ENCODE results near the gene ALOX5. TPM values are rescaled to one million over a fixed set of nuclear protein-coding genes. Genes with fewer than 3 reads are reported as not detected.

The ALOX5 gene
- total RNA-seq, 4 donors from 2014 or later = 27.8 to 127 (median 39.9) TPM

DNA sequence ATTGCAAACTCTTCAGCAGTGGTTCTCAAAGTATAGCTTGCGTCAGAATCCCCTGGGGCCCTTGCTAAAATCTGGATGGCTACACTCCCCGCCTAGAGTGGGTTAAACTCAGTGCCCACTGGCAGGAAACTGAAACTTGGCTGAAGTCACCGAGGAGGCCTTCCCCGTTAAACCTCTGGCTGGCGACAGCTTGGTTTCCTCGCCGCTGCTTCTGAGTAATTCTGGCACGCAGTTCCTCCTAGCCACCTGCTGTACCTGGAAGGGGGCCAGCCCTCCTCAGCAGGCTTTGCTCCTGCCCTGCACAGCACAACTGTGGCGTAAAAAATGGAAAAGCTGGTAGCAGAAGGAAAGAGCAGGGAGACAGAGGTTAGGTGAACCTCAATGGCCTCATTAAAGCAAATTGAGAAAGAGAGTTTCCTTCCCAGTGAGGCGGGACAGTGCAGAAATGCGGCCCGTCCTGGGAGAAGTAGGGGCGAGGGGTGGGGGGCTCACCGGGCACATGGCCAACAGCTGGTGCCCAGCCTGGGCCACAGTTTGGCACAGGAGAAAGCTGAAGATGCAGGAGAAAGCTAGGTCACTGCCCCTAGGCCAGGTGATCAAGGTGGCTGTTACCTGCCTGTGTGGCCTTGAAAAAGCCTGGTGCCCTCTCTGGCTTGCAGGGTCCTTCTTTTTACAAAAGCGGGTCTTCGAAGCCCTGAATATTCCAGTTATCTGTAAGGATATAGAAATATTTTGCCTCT, 46.6 kb downstream of the ALOX5 start:
- Histone ChIP-seq H3K9me3 (no peaks in the 10 kb centered on the region), H3K4me1 (peaks cover 0 to 37% (median 11%) of the 10 kb centered on the region in 4 donors), H3K27me3 (no peaks in the 10 kb centered on the region), H3K36me3 (no peaks in the 10 kb centered on the region), H3K27ac (peak overlapping the region in 3 of 4 donors; percentile 72 to 87 (median 84)), H3K4me3 (peak overlapping the region in 1 of 4 donors; percentile 0)
- WGBS, 2 donors = 44 to 51% methylated on average over 16 of the region's 16 CpGs
- TF ChIP-seq, protein P1, sequence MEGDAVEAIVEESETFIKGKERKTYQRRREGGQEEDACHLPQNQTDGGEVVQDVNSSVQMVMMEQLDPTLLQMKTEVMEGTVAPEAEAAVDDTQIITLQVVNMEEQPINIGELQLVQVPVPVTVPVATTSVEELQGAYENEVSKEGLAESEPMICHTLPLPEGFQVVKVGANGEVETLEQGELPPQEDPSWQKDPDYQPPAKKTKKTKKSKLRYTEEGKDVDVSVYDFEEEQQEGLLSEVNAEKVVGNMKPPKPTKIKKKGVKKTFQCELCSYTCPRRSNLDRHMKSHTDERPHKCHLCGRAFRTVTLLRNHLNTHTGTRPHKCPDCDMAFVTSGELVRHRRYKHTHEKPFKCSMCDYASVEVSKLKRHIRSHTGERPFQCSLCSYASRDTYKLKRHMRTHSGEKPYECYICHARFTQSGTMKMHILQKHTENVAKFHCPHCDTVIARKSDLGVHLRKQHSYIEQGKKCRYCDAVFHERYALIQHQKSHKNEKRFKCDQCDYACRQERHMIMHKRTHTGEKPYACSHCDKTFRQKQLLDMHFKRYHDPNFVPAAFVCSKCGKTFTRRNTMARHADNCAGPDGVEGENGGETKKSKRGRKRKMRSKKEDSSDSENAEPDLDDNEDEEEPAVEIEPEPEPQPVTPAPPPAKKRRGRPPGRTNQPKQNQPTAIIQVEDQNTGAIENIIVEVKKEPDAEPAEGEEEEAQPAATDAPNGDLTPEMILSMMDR (IDR thresholded peaks at IDR 0.05) = no peak
- TF ChIP-seq EP300 (IDR thresholded peaks at IDR 0.05) = peak in 1 of 2 donors; percentile 46
- TF ChIP-seq POLR2A (IDR thresholded peaks at IDR 0.05) = no peak
- DNase-seq (ENCODE audit: low spot score in 2 of 2) = peak; percentile 37 to 38

DNA sequence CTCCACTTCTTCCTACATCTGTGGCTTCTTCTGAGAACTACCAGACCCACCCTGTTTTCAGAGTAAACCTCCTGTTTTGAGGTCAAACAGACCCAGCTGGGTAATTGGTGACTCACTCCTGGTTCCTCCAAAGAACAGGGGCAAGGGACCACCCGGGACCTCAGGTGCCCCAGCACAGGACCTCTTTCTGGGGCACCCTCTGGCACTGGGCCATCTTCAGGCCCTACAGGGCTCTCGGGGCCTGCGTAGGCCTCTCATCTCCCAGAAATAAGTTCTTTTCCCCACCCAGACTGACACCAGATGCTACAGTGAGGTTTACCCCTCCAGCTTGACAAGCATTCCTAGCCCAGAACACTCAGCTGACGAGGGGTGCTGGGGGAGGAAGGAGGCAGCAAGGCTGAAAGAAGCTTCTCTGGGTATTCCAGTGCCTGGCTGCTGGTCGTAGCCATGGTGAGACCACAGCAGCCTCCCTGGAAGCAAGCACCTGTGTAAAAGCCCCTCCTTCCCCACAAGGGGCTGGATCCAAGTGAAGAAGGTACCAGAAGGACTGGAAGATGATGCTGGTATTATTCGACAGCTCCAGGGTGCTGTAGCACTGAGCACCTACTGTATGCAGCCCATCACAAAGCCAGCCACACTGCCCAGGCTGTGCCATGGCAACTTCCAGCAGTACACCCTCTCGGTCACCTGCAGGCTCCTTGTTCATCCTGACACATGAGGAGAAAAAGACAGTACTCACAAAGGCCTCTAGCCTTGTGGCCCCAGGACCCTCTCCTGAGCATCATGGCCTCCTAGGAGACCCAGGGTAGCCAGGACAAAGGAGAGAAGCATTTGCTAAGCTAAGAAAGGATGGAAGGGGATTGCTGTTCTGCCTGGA, 47.4 kb downstream of the ALOX5 start:
- Histone ChIP-seq H3K36me3 (no peaks in the 10 kb centered on the region), H3K27ac (peak overlapping the region in 3 of 4 donors; percentile 65 to 87 (median 72)), H3K9me3 (no peaks in the 10 kb centered on the region), H3K4me1 (peaks cover 0 to 45% (median 11%) of the 10 kb centered on the region in 4 donors), H3K4me3 (no peak overlapping the region), H3K27me3 (no peaks in the 10 kb centered on the region)
- 73 to 85% methylated on average over 6 to 7 of the region's 7 CpGs for WGBS, 2 donors
- no peak for DNase-seq (ENCODE audit: low spot score in 2 of 2)
- TF ChIP-seq, protein P1 (IDR thresholded peaks at IDR 0.05) = no peak
- TF ChIP-seq POLR2A (IDR thresholded peaks at IDR 0.05) (no peak), EP300 (IDR thresholded peaks at IDR 0.05) (no peak)

DNA sequence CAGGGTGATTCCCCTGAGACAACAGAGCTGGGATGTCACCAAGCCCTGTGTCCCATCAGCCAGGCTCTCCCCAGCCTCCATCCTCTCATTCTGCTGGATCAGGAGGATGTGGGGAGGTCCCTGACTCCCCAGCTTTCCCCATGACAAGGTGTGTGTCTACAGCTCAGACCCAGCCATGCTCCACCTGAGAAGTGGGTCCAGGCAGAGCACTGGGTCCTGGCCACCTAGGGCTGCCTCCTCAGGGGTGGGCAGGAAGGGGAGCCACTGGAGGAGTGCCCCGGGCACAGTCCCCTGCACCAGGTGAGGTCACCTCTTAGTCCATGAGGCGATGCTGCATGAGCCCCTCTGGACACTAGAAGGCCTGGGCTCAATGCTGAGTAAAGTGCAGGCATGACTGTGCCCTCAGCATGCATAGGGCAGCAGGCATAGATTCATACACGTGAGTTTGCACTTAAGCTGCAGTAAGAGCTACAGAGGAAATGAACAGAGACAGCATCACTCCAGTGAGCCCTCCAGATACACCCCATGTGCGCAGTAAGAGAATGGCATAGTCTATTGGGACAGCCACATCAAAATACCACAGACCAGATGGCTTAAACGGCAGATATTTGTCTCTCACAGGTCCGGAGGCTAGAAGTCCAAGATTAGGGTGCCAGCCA, 48.3 kb downstream of the ALOX5 start:
- no peak for TF ChIP-seq EP300 (IDR thresholded peaks at IDR 0.05)
- TF ChIP-seq POLR2A (IDR thresholded peaks at IDR 0.05) = no peak
- TF ChIP-seq, protein P1 (IDR thresholded peaks at IDR 0.05) = no peak
- H3K27ac ChIP-seq = no peak overlapping the region
- peaks cover 0 to 1% of the 10 kb centered on the region in 2 donors for H3K27me3 ChIP-seq
- DNase-seq (ENCODE audit: low spot score in 2 of 2) = no peak
- H3K9me3 ChIP-seq = no peaks in the 10 kb centered on the region
- peaks cover 0 to 46% (median 11%) of the 10 kb centered on the region in 4 donors for H3K4me1 ChIP-seq
- H3K36me3 ChIP-seq = no peaks in the 10 kb centered on the region
- no peak overlapping the region for H3K4me3 ChIP-seq
- WGBS, 2 donors = 85 to 87% methylated on average over 6 of the region's 6 CpGs

DNA sequence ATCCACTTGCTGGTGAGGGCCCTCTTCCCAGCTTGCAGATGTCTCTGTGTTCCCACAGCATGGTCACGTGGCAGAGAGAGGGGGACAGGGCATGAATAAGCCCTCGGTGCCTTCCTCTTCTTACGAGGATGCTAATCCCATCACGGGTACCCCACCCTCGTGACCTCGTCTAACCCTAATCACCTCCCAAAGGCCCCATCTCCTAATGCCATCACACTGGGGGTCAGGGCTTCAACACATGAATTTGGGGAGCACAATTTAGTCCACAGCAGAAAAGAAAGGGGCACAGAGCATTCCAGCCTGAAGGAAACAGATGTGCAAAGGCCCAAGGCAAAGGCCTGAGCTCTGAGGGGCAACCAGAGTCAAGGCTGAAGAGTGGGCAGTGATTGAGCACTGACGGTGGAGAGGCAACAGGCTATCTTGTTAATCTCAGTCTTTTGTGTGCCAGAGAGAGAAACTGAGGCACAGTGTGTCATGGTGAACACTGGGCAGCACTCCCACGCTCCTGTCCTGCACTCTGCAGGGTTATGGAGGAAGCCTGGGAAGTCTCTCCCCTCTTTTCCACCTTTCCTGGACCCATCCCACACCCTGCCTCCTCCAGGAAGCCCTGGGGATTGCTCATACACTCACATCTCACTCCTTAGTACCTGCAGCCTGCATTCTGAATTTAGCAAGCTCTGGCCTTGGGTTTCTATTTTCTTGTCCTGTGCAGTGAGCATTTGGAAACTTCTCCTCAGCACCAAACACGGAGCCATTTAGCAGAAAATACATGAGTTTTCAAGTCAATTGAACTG, 49.0 kb downstream of the ALOX5 start:
- H3K4me1 ChIP-seq = peaks cover 0 to 46% (median 11%) of the 10 kb centered on the region in 4 donors
- 76 to 92% methylated on average over 9 of the region's 9 CpGs for WGBS, 2 donors
- peaks cover 0 to 9% of the 10 kb centered on the region in 2 donors for H3K27me3 ChIP-seq
- TF ChIP-seq, protein P1 (IDR thresholded peaks at IDR 0.05) = no peak
- no peak for TF ChIP-seq POLR2A (IDR thresholded peaks at IDR 0.05)
- TF ChIP-seq EP300 (IDR thresholded peaks at IDR 0.05) = no peak
- H3K27ac ChIP-seq = no peak overlapping the region
- no peak overlapping the region for H3K4me3 ChIP-seq
- H3K36me3 ChIP-seq = no peaks in the 10 kb centered on the region
- no peaks in the 10 kb centered on the region for H3K9me3 ChIP-seq
- DNase-seq (ENCODE audit: low spot score in 2 of 2) = no peak
